ENCODE results near the gene MED8.
"Not testable (repeated sequence)": the region's sequence is repeated elsewhere in the genome, so short reads cannot be mapped to it uniquely, and the experiment has no call there.

The MED8 gene

DNA sequence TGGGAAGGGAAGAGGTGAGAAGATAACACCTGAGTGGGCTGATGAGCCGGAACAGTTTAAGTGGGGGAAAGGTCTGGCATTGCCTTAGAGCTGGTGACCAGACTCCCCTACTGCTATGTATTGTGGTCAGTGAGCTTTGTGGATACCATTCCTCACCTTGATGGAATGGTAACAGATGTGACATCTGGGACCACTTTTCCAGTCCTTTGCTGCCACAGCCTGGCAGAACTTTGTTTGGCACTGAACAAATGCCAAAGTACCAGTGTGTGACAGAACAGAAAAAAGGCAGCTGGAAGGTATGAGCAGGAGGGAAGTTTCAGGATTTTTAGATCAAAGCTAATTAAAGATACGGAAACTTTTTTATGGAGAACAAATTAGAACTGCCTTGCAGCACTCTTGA, 6.2 kb downstream of the MED8 start:
- DNase-seq (ENCODE audit: low spot score): no peak

DNA sequence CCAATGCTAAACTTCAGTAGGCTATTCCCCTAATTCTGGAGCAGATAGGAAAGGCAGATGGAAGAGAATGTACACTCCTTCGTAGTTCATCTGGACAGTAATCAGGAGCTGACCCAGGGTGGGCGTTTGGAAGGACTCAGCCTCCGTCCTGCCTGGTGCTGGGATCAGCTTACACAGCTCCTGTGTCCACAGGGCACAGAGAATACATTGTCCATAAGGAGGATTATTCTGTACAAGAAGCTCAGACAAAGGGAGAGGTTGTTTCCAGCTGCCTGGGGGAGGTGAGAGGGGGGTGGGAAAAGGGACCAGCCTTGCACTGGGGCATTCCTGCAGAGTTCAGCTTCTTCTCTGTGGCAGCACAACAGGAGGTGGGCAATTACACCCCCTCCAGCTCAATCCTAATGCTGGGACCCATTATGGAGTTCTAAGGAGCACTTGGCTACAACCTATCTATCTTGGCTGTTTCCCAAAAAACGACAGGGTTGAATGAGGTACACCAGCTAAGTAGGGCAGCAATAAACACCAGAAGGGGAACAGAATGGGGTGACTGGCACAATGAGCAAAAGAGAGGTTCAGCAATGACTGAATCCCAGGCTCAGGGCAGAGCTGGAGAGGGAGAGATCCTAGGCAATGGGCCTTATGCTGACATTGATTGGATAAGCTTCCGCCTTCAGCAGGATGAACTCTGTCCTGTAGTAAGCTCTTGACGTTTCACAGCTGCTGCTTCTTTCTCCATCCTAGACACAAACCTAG, 7.4 kb downstream of the MED8 start:
- DNase-seq (ENCODE audit: low spot score): no peak

DNA sequence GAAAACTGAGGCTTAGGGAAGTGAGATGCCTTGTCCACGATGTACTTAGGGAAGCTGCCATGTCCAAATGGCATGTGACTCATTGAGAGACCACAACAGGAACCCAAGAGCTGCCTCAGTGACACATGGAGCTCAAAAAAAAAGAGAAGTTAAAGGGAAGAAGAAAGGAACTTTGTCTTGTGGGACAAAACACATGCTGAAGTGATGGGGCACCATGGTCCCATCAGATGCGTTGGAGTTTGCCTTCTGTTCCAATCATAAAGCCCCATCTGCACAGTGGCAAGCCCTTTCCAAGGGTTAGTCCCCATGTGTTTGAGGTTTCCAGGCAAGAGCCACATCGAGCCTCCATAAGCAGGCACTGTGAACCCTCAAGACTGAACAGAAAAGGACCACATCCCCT, 8.0 kb downstream of the MED8 start:
- DNase-seq (ENCODE audit: low spot score): no peak

DNA sequence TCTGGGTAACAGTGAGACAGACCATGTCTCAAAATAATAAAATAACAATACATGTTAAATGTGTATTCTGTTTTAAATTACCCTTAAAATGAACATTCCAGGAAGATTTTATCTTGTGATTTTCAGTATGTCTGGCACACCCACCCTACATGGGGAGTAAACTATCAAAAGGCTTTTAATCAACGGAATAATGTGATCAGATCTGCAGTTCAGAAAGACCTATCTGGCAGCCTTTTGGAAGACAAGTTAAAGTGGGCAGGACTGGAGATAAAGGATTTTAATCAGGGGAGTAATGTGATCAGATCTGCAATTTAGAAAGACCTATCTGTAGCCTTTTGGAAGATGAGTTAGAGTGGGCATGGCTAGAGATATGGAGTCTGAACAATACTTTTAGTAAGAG, 10.1 kb downstream of the MED8 start:
- DNase-seq (ENCODE audit: low spot score): no peak

DNA sequence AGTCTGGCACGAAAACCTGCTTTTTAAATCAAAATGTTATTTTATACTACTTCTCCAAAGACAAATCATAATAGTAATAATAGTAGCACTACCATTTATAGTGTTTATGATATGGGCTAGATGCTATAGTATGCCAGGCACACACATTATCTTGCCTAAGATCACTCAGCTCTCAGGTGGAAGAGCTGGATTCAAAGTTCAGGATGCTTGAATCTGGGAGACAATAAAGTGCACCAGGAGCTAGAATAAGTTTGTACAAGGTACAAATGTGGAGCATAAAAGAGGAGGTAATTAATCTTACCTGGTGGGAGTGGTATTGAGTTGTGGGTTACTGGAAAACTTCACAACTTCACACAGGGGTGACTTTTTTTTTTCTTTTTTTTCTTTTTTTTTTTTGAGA, 11.8 kb downstream of the MED8 start:
- DNase-seq (ENCODE audit: low spot score): no peak

DNA sequence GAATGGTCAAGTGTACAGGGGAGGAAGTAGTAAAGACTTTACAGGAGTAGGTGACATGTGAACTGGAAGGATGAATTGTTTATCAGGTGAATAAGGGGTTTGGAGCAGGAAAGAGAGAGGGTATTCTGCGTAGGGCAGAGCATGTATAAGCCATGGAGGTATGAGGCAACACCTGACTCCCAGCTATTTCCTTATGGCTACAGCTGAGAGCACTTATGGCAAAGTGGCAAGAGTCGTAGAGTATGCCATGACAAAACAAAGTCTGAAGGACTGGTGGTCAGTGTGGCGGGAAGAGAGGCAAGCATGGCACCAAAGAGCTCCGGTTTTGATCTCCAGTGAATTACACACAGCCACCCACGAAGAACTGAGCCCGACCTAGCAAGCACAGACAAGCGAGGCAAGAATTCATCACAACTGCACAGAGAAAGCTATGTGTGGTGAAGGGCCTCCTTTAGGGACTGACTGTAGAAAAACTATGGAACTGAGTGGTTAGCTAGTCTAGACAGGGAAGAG, 12.8 kb downstream of the MED8 start:
- DNase-seq (ENCODE audit: low spot score): no peak

DNA sequence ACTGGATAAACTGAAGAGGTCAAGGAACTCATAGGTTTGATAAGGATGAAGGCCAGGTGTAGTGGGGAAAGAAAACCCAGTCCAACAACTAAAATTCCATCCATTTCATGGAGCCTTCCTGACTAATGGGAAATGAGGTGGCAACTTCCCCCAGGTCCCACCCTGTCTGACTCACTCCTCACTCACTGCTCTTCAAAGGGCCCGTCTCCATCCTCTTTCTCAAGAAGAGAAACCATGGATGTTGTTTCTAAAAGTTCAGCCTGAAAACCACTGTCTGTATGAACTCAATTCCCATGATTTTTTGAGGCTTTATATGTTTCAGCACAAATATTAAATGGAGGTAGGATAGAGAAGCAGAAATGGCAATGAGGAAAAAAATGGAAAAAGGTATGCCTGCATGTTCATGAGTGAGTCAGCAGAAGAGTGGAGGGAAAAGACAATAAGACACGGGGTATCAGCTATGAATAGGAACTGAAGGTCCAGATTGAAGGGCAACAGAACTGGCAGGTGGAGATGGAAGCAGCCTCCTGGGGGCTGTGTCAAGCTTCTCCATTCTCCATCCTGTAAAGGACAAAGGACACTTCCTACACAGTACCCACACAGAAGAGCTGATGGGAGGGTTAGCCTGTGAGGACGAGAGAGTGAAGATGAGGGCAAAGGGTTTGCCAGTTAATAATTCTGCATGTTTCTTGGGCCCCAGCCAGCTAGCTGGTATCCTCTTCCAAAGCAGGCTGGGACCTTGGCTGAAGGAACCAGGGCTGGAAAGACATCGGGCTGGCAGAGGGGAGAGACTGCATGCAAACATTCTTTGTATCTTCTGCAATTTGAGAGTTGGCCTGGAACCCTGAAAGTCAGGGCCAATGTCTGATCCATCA, 16.3 kb downstream of the MED8 start:
- DNase-seq (ENCODE audit: low spot score): no peak

DNA sequence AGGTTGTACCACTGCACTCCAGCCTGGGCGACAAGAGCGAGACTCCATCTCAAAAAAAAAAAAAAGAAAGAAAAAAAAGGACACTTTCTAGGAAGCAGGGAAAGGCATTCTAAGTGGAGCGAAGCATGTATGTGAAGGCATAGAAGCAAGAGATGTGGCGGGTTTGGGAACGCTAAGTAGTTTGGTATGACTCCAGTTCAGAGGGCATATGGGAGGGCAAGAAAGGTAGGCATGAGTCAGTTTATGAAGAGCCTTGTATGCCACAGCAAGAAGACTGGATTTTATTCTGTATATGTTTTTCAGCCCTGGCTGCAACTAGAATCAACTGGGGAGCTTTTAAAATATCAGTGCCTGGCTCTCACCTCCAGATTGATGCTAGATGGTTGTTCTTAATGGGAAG, 17.4 kb downstream of the MED8 start:
- no peak for DNase-seq (ENCODE audit: low spot score)

DNA sequence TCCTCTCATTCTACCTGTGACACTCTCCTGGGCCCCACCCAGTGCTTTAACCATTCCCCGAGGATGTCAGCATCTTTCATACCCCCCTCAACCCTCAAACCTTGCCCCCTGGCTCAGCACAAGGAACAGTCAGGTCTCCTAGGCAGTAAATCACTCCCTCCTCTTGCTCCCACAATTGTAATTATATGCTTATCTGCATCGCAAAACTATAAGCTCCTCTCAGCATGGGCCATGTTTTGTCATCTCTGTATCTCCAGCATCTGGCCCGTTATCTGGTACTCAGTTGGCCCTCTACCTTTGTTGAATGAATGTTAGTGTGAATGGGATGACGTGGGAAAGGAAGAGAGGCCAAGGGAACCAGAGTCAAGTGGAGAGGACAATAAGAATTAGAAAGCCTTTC, 19.0 kb downstream of the MED8 start:
- no peak for DNase-seq (ENCODE audit: low spot score)

DNA sequence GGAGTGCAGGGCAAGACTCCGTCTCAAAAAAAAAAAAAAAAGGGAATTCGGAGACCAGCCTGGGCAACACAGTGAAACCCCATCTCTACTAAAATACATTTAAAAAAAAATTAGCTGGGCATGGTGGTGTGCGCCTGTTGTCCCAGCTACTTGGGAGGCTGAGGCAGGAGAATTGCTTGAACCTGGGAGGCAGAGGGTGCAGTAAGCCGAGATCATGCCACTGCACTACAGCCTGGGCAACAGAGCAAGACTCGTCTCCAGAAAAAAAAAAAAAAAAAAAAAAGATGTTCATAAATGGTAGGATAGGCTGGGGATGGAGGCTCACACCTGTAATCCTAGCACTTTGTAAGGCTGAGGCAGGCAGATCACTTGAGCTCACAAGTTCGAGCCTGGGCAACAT, 19.8 kb downstream of the MED8 start:
- DNase-seq (ENCODE audit: low spot score): not testable (repeated sequence)

DNA sequence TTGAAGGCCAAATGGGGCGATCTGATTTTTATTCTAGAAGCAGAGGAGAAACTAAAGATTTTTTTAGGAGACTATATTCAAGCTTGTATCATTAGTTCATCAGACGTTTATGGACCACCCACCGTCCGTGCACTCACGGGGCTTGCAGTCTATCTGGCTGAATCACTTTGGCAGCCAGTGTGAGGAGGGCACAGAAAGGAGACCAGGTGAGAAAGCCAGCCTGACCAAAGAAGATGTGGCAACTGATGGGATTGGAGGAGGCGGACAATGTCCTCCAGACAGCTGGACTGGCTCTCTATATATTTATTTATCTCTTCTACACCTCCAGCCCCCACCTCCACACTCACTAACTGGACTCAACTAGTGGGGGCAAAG, 21.0 kb downstream of the MED8 start:
- no peak for DNase-seq (ENCODE audit: low spot score)

DNA sequence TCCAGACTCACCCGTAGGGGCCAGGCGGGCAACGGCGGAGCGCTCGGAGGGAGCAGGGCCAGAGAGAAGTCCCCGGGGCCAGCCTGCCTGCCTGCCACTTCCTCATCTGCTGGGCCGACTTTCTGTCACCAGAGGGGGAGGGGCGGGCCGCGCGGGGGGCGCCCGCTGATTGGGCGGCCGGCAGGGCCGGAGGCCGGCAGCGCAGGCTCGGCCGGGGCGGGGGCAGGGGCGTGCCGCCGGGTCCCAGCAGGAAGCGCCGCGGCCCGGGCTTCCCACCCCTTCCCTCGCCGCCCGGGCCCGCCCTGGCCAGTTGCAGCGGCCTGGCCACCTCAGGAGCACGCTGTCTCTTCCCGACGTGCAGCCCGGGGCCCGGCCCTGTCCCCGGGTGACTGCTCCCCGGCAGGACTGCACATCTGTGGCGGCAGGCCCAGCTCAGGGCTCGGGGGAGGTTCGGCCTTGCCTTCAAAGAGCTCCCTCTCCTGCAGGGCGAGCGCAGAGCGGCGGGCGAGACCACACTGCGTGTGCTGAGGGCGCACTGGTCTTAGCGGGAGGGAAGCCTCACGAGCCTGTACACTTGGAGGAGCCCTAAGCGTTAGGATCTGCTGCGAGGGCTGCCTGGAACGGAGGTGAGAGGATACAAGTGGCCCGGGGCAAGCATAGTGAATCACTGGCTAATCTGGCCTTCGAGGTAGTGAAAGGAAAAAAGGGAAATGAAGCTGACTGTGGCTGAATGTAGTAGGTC, 21.5 kb downstream of the MED8 start, which contains the start of gene ELOVL1:
ELOVL1 (minus strand) TSS at position 108 of the 742 bp plus-strand sequence. CDS start 2,402 bp downstream, outside the sequence.
- peak; percentile 98 for DNase-seq (ENCODE audit: low spot score)

DNA sequence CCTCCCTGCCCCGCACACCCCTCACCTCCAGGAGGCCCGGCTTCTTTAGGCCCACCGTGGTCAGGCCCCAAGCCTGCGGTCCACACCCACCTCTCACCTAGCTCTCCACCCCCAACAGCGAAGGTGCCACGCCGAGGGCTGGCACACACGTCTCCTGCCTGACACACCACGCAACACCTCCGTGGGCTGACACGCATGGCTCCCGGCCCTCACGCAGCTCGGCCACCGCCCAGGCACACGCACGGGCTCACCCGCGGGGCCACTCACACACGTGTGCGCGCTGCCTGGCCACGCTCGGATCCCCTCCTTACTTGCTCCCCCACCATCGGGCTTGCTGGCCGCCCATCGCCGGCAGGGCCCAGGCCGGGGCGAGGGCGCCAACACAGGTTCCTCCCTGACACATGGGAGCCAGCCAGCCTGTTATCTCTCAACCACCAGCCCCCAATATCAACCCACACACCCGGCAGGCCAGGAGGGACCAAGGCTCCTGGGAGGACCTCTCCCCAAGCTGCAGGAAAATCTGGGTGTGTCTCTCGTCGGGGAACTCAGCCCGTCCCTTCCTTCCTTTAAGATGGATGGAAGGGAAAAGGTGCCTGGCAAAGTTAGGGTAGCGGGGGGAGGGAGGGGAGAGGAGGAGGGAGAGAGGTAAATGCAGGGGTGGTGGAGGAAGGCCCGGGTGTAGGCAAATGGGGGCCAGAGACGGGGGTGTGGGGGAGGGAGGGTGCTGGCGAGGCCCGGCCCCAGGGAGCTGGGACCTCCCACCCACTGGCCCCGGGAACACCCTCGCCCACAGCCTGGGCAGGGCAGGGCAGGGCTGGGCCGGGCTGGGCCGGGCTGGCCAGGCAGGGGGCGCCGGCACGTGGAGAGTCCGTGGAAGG, 22.3 kb downstream of the MED8 start:
- DNase-seq (ENCODE audit: low spot score): peak; percentile 52

DNA sequence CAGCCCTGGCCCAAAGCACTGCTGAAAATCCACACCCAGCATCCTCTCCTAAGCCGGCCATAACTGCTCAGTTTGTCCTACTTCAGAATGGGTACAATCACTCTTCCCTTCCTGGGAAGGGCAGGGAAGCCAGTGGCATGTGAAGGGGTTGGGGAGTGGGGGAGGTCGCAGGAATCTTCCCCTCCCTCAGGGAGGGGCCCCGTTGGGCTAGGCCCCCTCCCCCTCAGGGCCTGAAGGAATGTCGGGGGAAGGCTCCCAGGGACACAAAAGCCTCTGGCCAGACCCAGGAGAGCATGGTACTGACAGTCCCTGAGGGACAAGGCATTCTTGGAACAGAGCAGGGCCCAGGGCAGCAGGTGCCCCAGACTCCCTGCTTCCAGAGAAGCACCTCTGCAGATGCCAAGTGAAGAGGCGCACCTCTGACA, 23.0 kb downstream of the MED8 start:
- DNase-seq (ENCODE audit: low spot score): no peak

DNA sequence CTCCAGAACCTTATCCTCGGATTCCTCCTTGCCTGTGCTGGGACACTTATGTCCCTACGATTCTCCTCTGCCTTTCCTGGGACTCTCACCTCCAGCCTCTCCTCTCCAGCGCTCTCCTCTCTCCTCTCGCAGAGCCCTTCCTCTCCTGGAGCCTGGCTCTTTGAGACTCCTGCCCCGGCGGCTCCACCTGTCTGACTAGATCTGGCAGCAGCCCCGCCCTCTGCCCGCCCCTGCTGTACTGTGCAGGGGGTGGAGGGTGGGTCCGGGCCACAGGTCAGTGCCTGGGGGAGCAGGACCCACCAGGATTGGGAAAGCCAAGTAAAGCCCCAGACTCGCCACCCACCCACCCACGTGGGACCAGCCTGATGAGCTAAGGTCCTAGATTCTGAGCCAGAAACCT, 23.4 kb downstream of the MED8 start:
- no peak for DNase-seq (ENCODE audit: low spot score)

DNA sequence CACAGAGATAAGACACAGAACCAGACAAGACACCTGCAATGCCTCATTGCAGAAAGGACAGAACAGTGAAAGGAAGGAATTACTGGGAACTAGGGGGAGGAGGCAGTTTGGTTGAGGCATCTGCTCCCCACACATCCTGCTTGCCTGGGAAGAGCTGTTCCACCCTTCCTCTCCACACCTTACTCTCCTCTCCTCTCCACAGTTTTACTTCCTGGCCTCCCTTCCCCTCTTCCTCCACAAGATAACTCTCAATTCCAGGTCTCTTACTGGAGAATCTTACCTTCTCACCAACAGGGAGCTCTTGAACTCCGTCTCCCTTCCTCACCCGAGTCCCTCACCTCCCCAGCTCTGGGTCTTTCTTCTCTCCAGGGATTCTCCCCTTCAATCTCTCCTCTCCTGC, 23.9 kb downstream of the MED8 start:
- DNase-seq (ENCODE audit: low spot score): no peak

DNA sequence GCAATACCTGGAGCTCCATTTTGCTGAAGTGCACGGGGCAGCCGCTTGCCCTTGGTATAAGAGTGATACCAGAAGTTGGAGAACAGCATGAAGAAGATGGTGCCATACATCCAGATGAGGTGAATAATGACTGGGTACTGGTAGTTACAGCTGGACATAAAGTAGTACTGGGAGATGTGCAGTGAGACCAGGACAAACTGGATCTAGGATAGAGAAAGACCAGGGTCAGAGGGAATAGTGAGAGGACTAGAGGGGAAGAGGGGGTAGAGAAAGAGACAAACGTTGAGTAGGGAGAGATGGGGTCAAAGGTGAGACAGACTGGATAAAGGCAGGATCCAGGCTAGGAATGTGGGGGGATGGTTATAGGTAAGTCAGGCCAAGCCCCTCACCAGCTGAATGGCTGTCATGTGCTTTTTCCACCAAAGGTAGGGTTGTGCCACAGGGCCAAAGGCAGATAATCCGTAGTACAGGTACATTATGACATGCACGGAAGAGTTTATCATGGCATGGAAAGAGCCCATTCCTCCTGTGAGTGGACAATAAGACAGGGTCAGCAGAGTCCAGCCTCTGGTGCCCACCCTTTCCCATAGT, 25.6 kb downstream of the MED8 start:
- DNase-seq (ENCODE audit: low spot score): no peak

DNA sequence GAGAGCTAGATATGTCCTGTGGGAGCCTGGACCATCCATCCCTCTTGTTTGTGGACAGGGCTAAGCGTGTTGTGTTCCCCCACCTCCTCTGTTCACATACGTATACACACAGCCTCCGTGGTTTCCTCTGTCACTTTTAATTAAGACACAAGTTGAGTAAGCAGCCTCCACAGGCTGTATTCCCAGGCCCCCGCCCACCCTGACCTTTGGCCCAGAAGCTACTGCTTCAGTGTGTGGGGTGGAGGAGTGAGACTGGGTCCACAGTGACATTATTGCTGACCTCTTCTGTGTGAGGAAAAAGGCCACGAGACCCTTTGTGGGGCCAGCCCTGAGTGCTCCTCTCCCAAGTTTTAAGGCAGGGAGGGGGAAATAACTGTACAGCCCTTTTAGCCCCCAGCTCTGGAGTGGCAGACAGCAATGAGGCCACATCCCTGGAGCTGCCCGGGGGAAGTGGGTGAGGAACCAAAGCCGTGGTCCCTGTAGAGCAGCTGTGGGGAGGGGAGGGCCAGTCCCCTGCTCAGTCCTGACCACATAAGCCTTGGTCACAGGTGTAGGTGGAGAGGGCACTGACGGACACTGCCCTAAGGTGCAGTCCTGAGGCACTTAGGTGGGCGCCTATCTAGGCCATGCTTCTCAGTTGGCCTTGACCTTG, 26.2 kb downstream of the MED8 start:
- no peak for DNase-seq (ENCODE audit: low spot score)

DNA sequence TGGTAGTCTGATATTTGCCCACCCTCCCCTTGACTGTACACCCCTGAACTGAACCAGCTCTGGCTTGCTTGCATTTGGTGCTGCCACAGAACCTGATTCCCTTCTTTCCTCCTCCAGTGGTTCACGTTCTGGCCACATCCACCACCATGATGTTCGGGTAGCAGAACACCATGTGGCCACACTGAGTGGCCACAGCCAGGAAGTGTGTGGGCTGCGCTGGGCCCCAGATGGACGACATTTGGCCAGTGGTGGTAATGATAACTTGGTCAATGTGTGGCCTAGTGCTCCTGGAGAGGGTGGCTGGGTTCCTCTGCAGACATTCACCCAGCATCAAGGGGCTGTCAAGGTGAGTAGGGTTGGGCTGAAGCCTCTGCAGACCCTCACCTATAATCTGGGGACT, 29.0 kb downstream of the MED8 start:
- DNase-seq (ENCODE audit: low spot score): no peak

DNA sequence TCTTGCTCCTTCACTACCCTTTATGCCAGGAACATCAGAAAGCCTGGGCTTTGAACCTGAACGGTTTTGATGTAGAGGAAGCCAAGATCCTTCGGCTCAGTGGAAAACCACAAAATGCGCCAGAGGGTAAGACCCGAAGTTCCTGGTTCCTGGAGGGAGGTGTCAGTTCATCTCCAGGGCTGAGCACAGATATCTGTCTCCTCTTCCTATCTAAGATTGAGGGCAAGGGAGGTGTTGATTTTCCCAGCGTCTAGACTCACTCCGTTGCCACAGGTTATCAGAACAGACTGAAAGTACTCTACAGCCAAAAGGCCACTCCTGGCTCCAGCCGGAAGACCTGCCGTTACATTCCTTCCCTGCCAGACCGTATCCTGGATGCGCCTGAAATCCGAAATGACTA, 29.9 kb downstream of the MED8 start:
- DNase-seq (ENCODE audit: low spot score): no peak
